ENCODE measurements around the gene MKRN2OS.

GRCh38 chr3:12586403-12586802 lies 41.1 kb upstream of the MKRN2OS start:
- no peak for TF ChIP-seq CTCF (conservative IDR thresholded peaks at IDR 0.05; ENCODE audit: low read length)
- no peak for TF ChIP-seq EZH2phosphoT487 (IDR thresholded peaks at IDR 0.05; ENCODE audit: borderline replicate concordance)
